Gastrocnemius medialis (tissue), 4 donors: Measurements from ENCODE around the gene FYB2. TPM values are rescaled to one million over a fixed set of nuclear protein-coding genes. Genes with fewer than 3 reads are reported as not detected.

Source experiments
- ATAC-seq, 2 donors: fragments of 150-250 bp; one replicate each; pipeline ENCODE4 v1.9.1; 2016
- DNase-seq, 2 donors: peaks; one replicate each; pipeline ENCODE4 v3.0.0-alpha.2; 2019
- H3K27ac ChIP-seq, 4 donors: fragments of 200-600 bp; sonication (generic); 1 replicate in 1 of 4; 2 replicates in 3 of 4; pipeline ENCODE4 v1.5.1; 2016 to 2018; ENCODE audit warnings: mild to moderate bottlenecking in 2 of 4, moderate library complexity in 1 of 4
- H3K27me3 ChIP-seq, 3 donors: fragments of 200-600 bp; sonication (generic) in 2 of 3; 1 replicate in 1 of 3; 2 replicates in 2 of 3; pipeline versions ENCODE4 v1.5.1 to v1.6.0; 2016 to 2019; ENCODE audit warnings: mild to moderate bottlenecking in 1 of 3, moderate library complexity in 1 of 3
- H3K36me3 ChIP-seq, 2 donors: fragments of 200-600 bp; sonication (generic) in 1 of 2; one replicate each; pipeline ENCODE4 v1.5.1; 2017 to 2018
- H3K4me1 ChIP-seq, 2 donors: fragments of 200-600 bp; sonication (generic) in 1 of 2; one replicate each; pipeline ENCODE4 v1.5.1; 2016 to 2017; ENCODE audit warnings: mild to moderate bottlenecking in 2 of 2
- H3K4me3 ChIP-seq, 4 donors: fragments of 200-600 bp; sonication (generic) in 3 of 4; 1 replicate in 1 of 4; 2 replicates in 3 of 4; pipeline ENCODE4 v1.5.1; 2016 to 2019; ENCODE audit warnings: mild to moderate bottlenecking in 2 of 4
- H3K9me3 ChIP-seq, 3 donors: fragments of 200-600 bp; sonication (generic) in 2 of 3; 1 replicate in 1 of 3; 2 replicates in 2 of 3; pipeline ENCODE4 v1.5.1; 2016 to 2019
- POLR2A ChIP-seq, 2 donors: fragments of 450-650 bp; IDR thresholded peaks; one replicate each; pipeline ENCODE4 v1.6.1; 2017; ENCODE audit warnings: antibody characterized with exemption in 2 of 2, mild to moderate bottlenecking in 2 of 2, moderate library complexity in 2 of 2
- in situ Hi-C, 4 donors: fragments of 200-750 bp; cut with MboI; loops; one replicate each; pipeline versions ENCODE4 v1.15.0 to v1.8.0; 2017; ENCODE audit warnings: low sequenced_read_pairs in 4 of 4
- intact Hi-C: fragments of 100-400 bp; cut with DNase I; formaldehyde crosslinking; loops from one replicate; pipeline ENCODE4 v1.15.1; 2023; ENCODE audit warnings: low total_unique reads
- total RNA-seq, 4 donors: library from RNA; depleted of rRNA; stranded (reverse); fragments of >200 nt; gene quantifications; one replicate each; pipeline versions ENCODE4 v1.1.0 to v1.2.3, GENCODE V29; 2016
- TF ChIP-seq, protein P1 (sequence below), 5 experiments: fragments of 450-650 bp in 3 of 5; fragments of 200-600 bp in 2 of 5; sonication (generic) in 2 of 5; IDR thresholded peaks in 4 of 5; conservative IDR thresholded peaks in 1 of 5; 1 replicate in 4 of 5; 2 replicates in 1 of 5; pipeline ENCODE4 v1.5.1; 2016 to 2019; ENCODE audit warnings: antibody characterized with exemption in 5 of 5, mild to moderate bottlenecking in 3 of 5, moderate library complexity in 3 of 5

The FYB2 gene
- total RNA-seq, 4 donors from 2014 or later = 1.0 to 14.2 (median 1.7) TPM

DNA sequence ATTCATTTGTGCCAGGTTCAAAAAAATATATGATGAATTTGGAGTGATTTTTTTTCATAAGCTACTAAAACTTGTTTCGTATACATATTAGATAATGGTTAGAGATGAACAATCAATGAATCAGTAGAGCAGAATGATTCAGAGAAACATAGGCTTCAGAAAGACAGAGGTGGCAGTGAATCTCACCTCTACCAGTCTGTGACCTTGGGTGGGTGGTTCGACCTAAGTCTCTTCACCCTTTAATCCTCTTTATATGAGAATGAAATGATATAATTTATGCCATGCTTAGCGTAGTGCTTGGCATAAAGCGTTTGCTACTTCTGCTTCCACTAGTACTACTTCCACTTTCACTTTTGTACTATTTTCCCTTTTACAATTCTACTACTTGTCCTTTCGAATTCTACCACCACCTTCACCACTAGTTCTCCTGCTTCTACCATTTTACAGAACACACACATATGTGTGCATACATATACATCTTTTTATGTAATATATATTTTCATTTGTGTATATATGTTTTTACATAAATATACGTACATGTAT is 45.1 kb downstream of the FYB2 start:
- TF ChIP-seq, protein P1, sequence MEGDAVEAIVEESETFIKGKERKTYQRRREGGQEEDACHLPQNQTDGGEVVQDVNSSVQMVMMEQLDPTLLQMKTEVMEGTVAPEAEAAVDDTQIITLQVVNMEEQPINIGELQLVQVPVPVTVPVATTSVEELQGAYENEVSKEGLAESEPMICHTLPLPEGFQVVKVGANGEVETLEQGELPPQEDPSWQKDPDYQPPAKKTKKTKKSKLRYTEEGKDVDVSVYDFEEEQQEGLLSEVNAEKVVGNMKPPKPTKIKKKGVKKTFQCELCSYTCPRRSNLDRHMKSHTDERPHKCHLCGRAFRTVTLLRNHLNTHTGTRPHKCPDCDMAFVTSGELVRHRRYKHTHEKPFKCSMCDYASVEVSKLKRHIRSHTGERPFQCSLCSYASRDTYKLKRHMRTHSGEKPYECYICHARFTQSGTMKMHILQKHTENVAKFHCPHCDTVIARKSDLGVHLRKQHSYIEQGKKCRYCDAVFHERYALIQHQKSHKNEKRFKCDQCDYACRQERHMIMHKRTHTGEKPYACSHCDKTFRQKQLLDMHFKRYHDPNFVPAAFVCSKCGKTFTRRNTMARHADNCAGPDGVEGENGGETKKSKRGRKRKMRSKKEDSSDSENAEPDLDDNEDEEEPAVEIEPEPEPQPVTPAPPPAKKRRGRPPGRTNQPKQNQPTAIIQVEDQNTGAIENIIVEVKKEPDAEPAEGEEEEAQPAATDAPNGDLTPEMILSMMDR (IDR thresholded peaks at IDR 0.05 in 4 of 5, conservative IDR thresholded peaks at IDR 0.05 in 1 of 5) = no peak
- no peak for TF ChIP-seq POLR2A (IDR thresholded peaks at IDR 0.05)
- Histone ChIP-seq H3K4me1 (no peaks in the 10 kb centered on the region), H3K4me3 (no peak overlapping the region), H3K9me3 (no peaks in the 10 kb centered on the region), H3K36me3 (no peaks in the 10 kb centered on the region), H3K27ac (no peak overlapping the region), H3K27me3 (no peaks in the 10 kb centered on the region)
- DNase-seq (no peak), ATAC-seq (no peak)
- intact Hi-C loops = no loop called here
- in situ Hi-C loops = no loop called here

DNA sequence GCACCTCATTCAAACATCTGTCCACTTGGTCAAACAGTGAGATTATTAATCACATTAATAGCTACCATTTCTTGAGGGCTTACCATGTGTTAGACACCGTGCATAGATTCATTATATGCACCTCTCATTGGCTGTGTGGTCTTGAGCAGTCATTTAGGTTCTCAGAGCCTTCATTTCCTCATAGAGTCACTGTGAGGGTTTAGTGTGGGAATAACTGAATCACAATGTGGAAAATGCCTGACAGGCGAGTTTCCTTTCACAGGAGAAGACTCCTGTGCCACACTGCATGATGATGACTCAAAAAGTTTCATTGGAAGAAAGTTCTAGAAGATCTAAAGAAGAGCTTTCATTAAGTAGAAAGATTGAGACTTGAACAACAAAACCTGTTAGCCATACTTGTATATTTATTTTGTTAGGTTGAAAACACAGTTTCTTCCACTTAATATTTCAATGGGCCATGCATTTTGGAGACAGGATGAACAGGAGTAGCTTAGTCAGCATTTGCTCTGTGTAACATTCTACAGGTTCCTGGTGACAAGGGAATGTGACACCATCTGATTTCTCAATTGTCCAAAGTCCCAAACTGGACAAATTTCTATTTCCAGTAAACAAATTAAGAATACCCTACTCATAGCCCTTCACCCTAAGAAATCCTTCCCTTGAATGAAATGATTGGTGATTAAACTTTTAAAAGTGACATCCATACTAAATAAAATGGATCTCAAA is 45.7 kb downstream of the FYB2 start:
- no peaks in the 10 kb centered on the region for H3K27me3 ChIP-seq
- TF ChIP-seq, protein P1 (IDR thresholded peaks at IDR 0.05 in 4 of 5, conservative IDR thresholded peaks at IDR 0.05 in 1 of 5) = no peak
- TF ChIP-seq POLR2A (IDR thresholded peaks at IDR 0.05) = no peak
- intact Hi-C loops (no loop called here), in situ Hi-C loops (no loop called here)
- H3K36me3 ChIP-seq = no peaks in the 10 kb centered on the region
- no peak overlapping the region for H3K4me3 ChIP-seq
- no peaks in the 10 kb centered on the region for H3K9me3 ChIP-seq
- DNase-seq (no peak), ATAC-seq (no peak)
- no peak overlapping the region for H3K27ac ChIP-seq
- no peaks in the 10 kb centered on the region for H3K4me1 ChIP-seq

DNA sequence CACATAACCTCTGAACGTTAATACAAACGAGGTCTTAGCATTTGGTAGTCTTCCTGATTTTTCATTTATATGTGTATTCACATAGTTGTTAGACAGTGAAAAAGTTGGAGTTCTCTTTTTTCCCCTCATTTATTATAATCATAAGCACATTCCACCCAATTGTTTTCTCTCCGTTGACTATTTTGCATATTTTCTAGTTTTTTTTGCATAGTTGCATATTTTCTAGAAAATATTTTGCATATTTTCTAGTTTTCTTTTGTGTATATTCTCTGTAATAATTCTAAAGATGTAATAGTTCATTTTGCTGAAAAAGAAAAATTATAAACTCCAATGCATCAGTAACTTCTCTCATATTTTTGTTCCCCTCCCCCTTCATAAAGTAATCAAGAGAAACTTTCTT is 47.5 kb downstream of the FYB2 start:
- in situ Hi-C loops = no loop called here
- Histone ChIP-seq H3K36me3 (no peaks in the 10 kb centered on the region), H3K27me3 (no peaks in the 10 kb centered on the region), H3K9me3 (no peaks in the 10 kb centered on the region), H3K27ac (no peak overlapping the region), H3K4me1 (no peaks in the 10 kb centered on the region), H3K4me3 (no peak overlapping the region)
- DNase-seq = no peak
- TF ChIP-seq, protein P1 (IDR thresholded peaks at IDR 0.05 in 4 of 5, conservative IDR thresholded peaks at IDR 0.05 in 1 of 5) = no peak
- TF ChIP-seq POLR2A (IDR thresholded peaks at IDR 0.05) = no peak
- no peak for ATAC-seq
- intact Hi-C loops = no loop called here

DNA sequence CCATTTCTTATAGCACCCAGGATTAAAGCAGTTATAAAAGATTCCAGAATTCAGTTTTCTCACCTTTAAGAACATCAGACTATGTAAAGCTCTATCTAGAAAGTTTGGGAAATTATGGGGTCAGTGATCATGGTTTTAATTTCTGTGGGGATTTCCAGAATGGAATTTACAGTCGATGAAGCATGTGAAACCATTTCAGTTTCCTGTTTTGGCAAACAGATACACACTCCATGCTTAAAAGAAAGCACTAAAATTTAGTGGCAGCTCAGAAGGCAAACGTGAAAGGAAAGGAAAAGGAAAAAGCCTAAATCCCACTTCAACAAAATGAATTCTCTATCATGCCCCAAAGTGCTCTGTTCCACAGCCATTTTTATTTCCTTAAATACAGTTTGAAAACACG is 60.4 kb downstream of the FYB2 start:
- no peaks in the 10 kb centered on the region for H3K4me1 ChIP-seq
- in situ Hi-C loops = loop anchor here in 1 of 4 donors (10.0 kb wide), 1 partner anchor 66 kb away; no protein-coding TSS in a partner anchor
- TF ChIP-seq POLR2A (IDR thresholded peaks at IDR 0.05) = no peak
- TF ChIP-seq, protein P1 (IDR thresholded peaks at IDR 0.05 in 4 of 5, conservative IDR thresholded peaks at IDR 0.05 in 1 of 5) = no peak

More for the DNA sequence above, 60.4 kb downstream of the FYB2 start:
- Histone ChIP-seq H3K27ac (no peak overlapping the region), H3K9me3 (no peaks in the 10 kb centered on the region), H3K27me3 (no peaks in the 10 kb centered on the region), H3K4me3 (no peak overlapping the region), H3K36me3 (no peaks in the 10 kb centered on the region)
- no peak for ATAC-seq
- intact Hi-C loops = loop anchor here (1.0 to 5.0 kb wide), 2 partner anchors 44 to 63 kb away; no protein-coding TSS in a partner anchor
- no peak for DNase-seq
